Fibroblast of the aortic adventitia (primary cell): ENCODE measurements around the gene DOHH. TPM values are rescaled to one million over a fixed set of nuclear protein-coding genes. Genes with fewer than 3 reads are reported as not detected.

Experiments
- DNase-seq: peaks from one replicate; pipeline ENCODE4 v3.0.0-alpha.2; 2010; ENCODE audit warnings: low read depth
- H3K4me3 ChIP-seq: 2 replicates; pipeline ENCODE4 v1.5.1; 2011; ENCODE audit warnings: low read depth, mild to moderate bottlenecking, control low read depth, low read length, moderate library complexity
- total RNA-seq: library from RNA; depleted of rRNA; stranded (reverse); fragments of >200 nt; gene quantifications from 2 replicates; pipeline ENCODE4 v1.2.3, GENCODE V29; 2012; ENCODE audit warnings: low replicate concordance
- TF ChIP-seq, protein P1 (sequence below): IDR thresholded peaks from 2 replicates; pipeline ENCODE4 v1.5.1; 2011; ENCODE audit warnings: mild to moderate bottlenecking, low read length, control low read depth, inconsistent platforms; ENCODE audit not compliant: insufficient read depth

The DOHH gene
- total RNA-seq, 1 donor, result 6.5 TPM

DNA sequence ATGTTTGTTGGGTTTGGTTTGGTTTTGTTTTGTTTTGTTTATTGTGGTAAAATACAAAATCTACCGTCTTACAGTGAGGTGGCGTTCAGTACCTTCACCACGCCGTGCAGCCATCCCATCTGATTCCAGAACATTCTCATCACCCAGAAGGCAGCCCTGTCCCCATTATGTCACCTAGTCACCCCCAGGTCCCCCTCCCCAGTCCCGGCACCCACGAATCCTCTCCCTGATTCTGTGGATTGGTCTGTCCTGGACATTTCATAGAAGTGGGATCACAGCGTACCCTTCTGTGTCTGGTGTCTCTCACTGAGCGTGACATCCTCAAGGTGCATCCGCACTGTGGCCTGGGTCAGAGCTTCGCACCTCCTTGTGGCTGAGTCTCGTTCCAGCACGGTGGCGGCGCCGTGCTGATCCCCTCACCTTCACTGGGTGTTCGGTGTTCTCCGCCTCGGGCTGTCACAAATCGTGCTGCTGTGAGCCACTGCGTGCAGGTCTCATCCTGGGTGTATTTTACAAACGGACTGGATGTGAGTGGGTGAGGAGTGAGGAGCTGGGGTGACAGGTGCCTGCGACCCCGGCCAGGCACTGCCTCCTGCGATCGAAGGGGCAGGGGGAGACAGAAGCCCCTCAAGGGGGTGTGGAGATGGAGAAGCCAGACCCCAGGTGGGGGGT is 37.9 kb upstream of the DOHH start:
- TF ChIP-seq, protein P1, sequence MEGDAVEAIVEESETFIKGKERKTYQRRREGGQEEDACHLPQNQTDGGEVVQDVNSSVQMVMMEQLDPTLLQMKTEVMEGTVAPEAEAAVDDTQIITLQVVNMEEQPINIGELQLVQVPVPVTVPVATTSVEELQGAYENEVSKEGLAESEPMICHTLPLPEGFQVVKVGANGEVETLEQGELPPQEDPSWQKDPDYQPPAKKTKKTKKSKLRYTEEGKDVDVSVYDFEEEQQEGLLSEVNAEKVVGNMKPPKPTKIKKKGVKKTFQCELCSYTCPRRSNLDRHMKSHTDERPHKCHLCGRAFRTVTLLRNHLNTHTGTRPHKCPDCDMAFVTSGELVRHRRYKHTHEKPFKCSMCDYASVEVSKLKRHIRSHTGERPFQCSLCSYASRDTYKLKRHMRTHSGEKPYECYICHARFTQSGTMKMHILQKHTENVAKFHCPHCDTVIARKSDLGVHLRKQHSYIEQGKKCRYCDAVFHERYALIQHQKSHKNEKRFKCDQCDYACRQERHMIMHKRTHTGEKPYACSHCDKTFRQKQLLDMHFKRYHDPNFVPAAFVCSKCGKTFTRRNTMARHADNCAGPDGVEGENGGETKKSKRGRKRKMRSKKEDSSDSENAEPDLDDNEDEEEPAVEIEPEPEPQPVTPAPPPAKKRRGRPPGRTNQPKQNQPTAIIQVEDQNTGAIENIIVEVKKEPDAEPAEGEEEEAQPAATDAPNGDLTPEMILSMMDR, result no peak
- H3K4me3 ChIP-seq, result no peak overlapping the region
- no peak for DNase-seq

DNA sequence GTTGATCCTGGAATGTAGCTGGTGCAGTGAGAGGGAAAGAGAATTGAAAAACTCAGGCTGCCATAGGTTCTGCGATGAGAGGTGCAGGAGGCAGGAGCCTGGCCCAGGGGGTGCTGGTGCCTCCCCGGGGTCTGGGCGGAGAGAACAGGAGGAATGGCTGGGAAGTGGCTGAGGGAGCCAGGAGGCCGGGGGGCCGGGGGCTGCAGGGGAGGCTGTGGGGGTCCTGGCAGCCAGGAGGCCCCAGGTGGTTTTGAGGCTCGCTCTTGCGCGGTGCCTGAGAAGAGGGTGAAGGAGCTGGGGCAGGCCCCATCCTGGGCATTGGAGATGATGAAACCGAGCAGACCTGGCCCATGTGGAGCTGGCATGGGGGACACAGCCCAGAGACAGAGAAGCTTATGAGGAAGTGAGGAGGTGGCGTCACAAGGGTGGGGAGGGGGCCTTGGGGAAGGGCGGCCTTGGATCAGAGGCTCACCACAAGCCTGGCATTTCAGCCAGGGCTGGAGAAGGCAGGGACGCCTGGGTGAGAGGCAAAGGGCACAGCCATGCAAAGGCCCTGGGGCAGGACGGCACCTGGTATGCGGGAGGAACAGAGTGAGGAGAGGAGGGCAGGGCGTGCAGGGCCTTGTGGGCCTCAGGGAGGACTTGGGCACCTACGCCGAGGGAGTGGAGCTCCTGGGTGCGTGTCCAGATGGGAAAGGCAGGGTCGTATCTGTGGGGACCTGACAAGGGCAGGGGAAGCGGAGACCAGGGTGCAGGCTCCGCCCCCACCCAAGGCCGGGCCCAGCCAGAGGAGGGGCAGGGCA is 37.2 kb upstream of the DOHH start:
- no peak overlapping the region for H3K4me3 ChIP-seq
- TF ChIP-seq, protein P1, result no peak
- no peak for DNase-seq

DNA sequence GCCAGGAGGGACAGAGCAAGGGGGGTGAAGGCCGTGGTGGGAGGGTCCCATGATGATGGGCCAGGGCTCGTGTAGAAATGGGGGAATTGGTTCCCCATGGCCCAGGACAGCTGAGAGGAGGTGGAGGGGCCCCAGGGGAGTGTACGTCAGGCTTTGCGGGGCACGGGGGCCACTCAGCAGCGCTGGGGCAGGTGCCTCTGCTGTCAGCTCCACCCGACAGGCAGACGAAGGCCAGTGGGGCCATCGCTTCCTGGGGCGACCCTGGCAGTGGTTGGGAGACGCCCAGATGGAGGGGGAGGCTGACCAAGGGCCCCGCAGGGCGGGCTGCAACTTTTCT is 36.6 kb upstream of the DOHH start:
- H3K4me3 ChIP-seq, result no peak overlapping the region
- TF ChIP-seq, protein P1, result no peak
- no peak for DNase-seq

DNA sequence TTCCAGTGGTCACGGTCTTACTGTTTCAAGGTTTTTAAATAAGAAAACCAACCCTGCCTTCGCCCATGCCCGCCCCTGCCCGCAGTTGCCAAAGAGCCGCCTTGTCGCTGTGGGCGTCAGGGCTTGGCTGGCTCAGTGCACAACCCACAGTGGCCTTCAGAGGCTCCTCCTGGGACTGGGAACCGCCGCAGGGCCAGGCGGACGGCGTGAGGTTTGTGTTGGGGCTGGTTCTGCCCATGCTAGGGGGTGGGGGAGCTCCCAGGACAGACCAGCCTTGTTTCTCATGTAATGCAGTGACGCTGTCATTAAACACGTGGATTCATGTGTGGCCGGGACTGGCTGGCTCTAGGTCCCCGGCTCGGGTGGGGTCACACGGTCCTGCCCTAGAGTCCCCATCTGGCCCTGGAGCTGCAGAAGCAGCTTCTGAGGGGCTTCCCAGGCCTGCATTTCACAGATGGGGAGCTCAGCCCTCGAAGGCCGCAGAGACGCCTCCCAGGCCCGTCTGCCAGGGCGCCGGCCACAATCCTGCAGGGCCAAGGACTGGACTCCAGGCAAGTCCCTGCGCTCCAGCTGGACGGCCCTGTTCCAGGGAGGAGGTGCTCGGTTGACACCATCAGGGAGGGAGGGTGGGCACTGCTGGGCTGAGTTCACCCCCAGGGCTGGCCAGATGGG is 36.1 kb upstream of the DOHH start:
- H3K4me3 ChIP-seq, result no peak overlapping the region
- DNase-seq, result no peak
- TF ChIP-seq, protein P1, result no peak

DNA sequence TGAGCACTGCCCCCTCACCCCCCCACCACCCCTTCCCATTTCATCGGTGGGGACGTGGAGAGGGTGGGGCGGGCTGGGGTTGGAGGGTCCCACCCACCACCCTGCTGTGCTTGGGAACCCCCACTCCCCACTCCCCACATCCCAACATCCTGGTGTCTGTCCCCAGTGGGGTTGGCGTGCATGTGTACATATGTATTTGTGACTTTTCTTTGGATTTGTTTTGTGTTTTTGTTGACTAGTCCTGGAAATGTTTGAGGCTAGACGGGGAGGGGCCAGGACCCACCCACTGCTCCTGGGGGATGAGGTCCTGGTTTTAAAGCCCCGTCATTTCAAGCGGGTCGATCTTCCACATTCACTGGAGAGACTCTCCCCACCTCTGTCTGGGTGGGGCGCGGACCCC is 35.5 kb upstream of the DOHH start:
- DNase-seq, result no peak
- TF ChIP-seq, protein P1, result no peak

DNA sequence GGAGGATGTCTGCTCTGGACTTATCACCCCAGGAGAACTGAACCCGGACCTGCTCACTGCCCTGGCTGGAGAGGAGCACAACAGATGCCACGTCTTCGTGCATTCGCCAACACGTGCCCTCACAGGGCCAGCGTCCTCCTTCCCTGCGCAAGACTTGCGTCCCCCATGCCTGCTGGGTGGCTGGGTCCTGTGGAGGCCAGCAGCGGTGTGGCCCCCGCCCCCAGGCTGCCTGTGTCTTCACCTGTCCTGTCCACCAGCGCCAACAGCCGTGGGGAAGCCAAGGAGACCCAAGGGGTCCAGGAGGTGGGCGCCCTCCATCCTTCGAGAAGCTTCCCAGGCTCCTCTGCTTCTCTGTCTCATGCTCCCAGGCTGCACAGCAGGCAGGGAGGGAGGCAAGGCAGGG is 35.1 kb upstream of the DOHH start:
- TF ChIP-seq, protein P1, result no peak
- DNase-seq, result no peak
- no peak overlapping the region for H3K4me3 ChIP-seq

More for the DNA sequence above, 35.5 kb upstream of the DOHH start:
- H3K4me3 ChIP-seq, result no peak overlapping the region
